IPS-15b (cell line): ENCODE data around the gene GALNT15.

Source experiments
- H3K27me3 ChIP-seq: one replicate; pipeline ENCODE4 v1.6.1; 2013; ENCODE audit warnings: low read length; ENCODE audit not compliant: control insufficient read depth, insufficient read depth
- H3K36me3 ChIP-seq: one replicate; pipeline ENCODE4 v1.6.1; 2013; ENCODE audit warnings: low read length; ENCODE audit not compliant: control insufficient read depth, insufficient read depth
- H3K4me1 ChIP-seq: one replicate; pipeline ENCODE4 v1.6.1; 2013; ENCODE audit warnings: mild to moderate bottlenecking, low read length; ENCODE audit not compliant: control insufficient read depth, insufficient read depth
- H3K4me3 ChIP-seq: one replicate; pipeline ENCODE4 v1.5.1; 2013; ENCODE audit warnings: low read depth, low read length
- H3K9ac ChIP-seq: one replicate; pipeline ENCODE4 v1.6.1; 2013; ENCODE audit warnings: low read depth, mild to moderate bottlenecking, low read length
- H3K9me3 ChIP-seq: one replicate; pipeline ENCODE4 v1.6.1; 2013; ENCODE audit warnings: mild to moderate bottlenecking, low read length; ENCODE audit not compliant: control insufficient read depth, insufficient read depth

Gene GALNT15

DNA sequence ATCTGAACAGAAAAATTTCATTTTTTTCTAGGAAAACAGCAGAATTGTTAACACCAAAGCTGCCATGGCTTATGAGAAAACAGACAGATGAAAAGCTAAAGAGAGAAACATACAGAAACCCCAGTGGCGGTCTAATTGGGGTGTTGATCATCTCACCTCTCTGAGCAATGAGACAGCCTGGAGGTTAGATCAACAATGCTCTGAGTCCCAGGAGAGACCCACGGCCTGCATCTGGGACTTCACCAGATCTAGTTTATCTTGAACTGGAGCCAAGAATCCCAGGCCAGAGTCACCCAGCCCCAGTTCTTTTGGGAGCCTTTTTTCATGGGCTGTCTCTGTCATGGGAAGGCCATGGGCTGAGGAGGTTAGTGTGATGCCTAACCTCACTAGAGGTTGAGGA lies 3.5 kb upstream of the GALNT15 start:
- Histone ChIP-seq H3K9me3 (no peaks in the 10 kb centered on the region), H3K9ac (no peak overlapping the region), H3K4me1 (no peaks in the 10 kb centered on the region), H3K4me3 (no peak overlapping the region), H3K27me3 (peaks cover 2% of the 10 kb centered on the region), H3K36me3 (no peaks in the 10 kb centered on the region)

GRCh38 chr3:16171825-16172224 lies 2.7 kb upstream of the GALNT15 start:
- Histone ChIP-seq H3K9me3 (no peaks in the 10 kb centered on the region), H3K4me3 (no peak overlapping the region), H3K9ac (no peak overlapping the region), H3K36me3 (no peaks in the 10 kb centered on the region), H3K27me3 (peaks cover 2% of the 10 kb centered on the region), H3K4me1 (no peaks in the 10 kb centered on the region)

GRCh38 chr3:16173283-16174025 lies 1.0 kb upstream of the GALNT15 start:
- no peaks in the 10 kb centered on the region for H3K9me3 ChIP-seq
- peaks cover 8% of the 10 kb centered on the region for H3K27me3 ChIP-seq
- H3K36me3 ChIP-seq = no peaks in the 10 kb centered on the region
- H3K9ac ChIP-seq = no peak overlapping the region
- H3K4me3 ChIP-seq = no peak overlapping the region
- no peaks in the 10 kb centered on the region for H3K4me1 ChIP-seq

DNA sequence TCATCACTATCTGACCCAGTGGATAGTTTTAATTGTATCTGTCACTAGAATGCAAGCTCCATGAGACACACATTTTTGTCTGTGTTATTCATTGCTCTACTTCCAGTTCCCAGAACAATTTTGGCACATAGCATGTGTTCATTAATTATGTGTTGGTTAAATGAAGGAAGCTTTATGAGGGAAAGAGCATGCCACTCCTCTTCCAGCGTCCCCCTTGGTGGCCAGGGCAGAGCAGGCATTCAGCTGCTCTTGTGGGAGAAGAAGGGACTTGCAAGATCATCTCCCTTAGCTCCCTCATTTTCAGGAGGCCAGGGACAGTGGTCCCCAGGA lies 489 bp upstream of the GALNT15 start:
- H3K4me1 ChIP-seq = no peaks in the 10 kb centered on the region
- no peaks in the 10 kb centered on the region for H3K9me3 ChIP-seq
- no peak overlapping the region for H3K9ac ChIP-seq
- no peaks in the 10 kb centered on the region for H3K36me3 ChIP-seq
- no peak overlapping the region for H3K4me3 ChIP-seq
- H3K27me3 ChIP-seq = peaks cover 8% of the 10 kb centered on the region

DNA sequence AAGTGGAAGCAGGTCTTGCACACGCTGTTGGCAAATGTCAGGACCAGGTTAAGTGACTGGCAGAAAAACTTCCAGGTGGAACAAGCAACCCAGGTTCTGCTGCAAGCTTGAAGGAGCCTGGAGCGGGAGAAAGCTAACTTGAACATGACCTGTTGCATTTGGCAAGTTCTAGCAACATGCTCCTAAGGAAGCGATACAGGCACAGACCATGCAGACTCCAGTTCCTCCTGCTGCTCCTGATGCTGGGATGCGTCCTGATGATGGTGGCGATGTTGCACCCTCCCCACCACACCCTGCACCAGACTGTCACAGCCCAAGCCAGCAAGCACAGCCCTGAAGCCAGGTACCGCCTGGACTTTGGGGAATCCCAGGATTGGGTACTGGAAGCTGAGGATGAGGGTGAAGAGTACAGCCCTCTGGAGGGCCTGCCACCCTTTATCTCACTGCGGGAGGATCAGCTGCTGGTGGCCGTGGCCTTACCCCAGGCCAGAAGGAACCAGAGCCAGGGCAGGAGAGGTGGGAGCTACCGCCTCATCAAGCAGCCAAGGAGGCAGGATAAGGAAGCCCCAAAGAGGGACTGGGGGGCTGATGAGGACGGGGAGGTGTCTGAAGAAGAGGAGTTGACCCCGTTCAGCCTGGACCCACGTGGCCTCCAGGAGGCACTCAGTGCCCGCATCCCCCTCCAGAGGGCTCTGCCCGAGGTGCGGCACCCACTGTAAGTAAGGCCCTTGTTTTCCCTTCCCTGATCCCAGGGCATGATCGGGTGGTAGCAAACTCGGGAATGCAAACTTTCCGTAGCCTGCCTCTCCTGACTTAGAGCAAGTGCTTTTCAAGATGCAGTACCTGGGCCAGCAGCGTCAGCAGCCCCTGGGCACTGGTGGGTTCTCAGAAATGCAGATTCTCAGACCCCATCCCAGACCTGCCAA lies 759 bp downstream of the GALNT15 start:
- Histone ChIP-seq H3K4me1 (peaks cover 4% of the 10 kb centered on the region), H3K9ac (no peak overlapping the region), H3K9me3 (no peaks in the 10 kb centered on the region), H3K36me3 (no peaks in the 10 kb centered on the region), H3K27me3 (peaks cover 8% of the 10 kb centered on the region), H3K4me3 (no peak overlapping the region)

- H3K36me3 ChIP-seq = no peaks in the 10 kb centered on the region
- H3K27me3 ChIP-seq = peaks cover 8% of the 10 kb centered on the region
- H3K4me3 ChIP-seq = no peak overlapping the region
- H3K9ac ChIP-seq = no peak overlapping the region
- H3K9me3 ChIP-seq = no peaks in the 10 kb centered on the region
- peaks cover 4% of the 10 kb centered on the region for H3K4me1 ChIP-seq
Observed at GRCh38 chr3:16176391-16177030, 2.0 kb downstream of the GALNT15 start.

DNA sequence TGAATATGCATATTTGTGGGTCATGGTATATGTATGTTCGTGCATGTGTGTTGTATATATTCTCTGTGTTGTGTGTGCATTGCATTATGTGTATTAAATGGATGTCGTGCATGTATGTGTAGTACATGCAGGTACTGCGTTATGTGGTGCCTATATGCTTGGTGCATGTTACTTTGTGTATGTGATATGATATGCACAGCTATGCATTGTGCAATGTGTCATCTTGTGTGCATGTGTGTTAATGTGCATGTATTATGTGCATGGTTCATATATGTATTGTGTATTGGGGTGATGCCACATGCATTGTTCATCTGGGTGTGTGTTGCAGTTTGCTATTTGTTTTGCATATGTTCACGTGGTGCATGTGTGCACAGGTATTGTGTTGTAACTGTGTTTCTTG lies 2.9 kb downstream of the GALNT15 start:
- Histone ChIP-seq H3K4me1 (peaks cover 4% of the 10 kb centered on the region), H3K9me3 (no peaks in the 10 kb centered on the region), H3K36me3 (no peaks in the 10 kb centered on the region), H3K27me3 (peaks cover 8% of the 10 kb centered on the region), H3K4me3 (no peak overlapping the region), H3K9ac (no peak overlapping the region)

- no peak overlapping the region for H3K9ac ChIP-seq
- H3K27me3 ChIP-seq = peaks cover 8% of the 10 kb centered on the region
- no peaks in the 10 kb centered on the region for H3K9me3 ChIP-seq
- peak overlapping the region; percentile 8 for H3K4me3 ChIP-seq
- peaks cover 4% of the 10 kb centered on the region for H3K4me1 ChIP-seq
- H3K36me3 ChIP-seq = no peaks in the 10 kb centered on the region
Observed at GRCh38 chr3:16177962-16178627, 3.6 kb downstream of the GALNT15 start.

GRCh38 chr3:16178628-16178988 lies 4.1 kb downstream of the GALNT15 start:
- no peaks in the 10 kb centered on the region for H3K9me3 ChIP-seq
- no peaks in the 10 kb centered on the region for H3K36me3 ChIP-seq

DNA sequence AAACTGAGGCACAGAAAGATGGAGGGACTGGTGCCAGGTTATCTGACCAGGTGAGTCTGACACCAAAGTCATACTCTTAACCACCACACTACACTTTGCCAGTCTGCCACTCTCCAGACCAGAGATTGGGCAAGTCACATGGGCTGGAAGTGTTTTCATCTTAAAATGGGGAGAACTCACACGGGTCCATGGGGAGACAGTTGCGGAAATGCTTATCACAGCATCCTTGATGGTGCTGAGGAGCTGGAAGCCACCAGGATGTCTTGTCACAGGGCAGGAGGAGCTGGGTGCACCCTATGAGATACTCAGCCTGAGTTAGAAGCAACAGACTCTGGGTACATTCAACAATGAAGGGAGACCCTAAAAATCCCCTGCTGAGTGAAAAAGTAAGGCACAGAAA lies 4.8 kb downstream of the GALNT15 start:
- no peak overlapping the region for H3K9ac ChIP-seq
- H3K4me3 ChIP-seq = no peak overlapping the region
- no peaks in the 10 kb centered on the region for H3K9me3 ChIP-seq
- peaks cover 4% of the 10 kb centered on the region for H3K4me1 ChIP-seq
- no peaks in the 10 kb centered on the region for H3K36me3 ChIP-seq
- peaks cover 8% of the 10 kb centered on the region for H3K27me3 ChIP-seq

More at GRCh38 chr3:16178628-16178988, 4.1 kb downstream of the GALNT15 start:
- H3K4me1 ChIP-seq = peaks cover 4% of the 10 kb centered on the region
- H3K27me3 ChIP-seq = peaks cover 8% of the 10 kb centered on the region
- peak overlapping the region; percentile 8 for H3K4me3 ChIP-seq
- peak overlapping the region; percentile 8 for H3K9ac ChIP-seq
